Stimulated activated CD8-positive, alpha-beta memory T cell treated with anti-CD3 and anti-CD28 coated beads, Interleukin-4, amount 100 ng/mL, for 24 hours (primary cell): ENCODE measurements around the gene RPS19.

Source experiments
- DNase-seq: peaks from one replicate; pipeline ENCODE4 v3.0.0-alpha.2; 2020; ENCODE audit warnings: low read depth

The RPS19 gene

DNA sequence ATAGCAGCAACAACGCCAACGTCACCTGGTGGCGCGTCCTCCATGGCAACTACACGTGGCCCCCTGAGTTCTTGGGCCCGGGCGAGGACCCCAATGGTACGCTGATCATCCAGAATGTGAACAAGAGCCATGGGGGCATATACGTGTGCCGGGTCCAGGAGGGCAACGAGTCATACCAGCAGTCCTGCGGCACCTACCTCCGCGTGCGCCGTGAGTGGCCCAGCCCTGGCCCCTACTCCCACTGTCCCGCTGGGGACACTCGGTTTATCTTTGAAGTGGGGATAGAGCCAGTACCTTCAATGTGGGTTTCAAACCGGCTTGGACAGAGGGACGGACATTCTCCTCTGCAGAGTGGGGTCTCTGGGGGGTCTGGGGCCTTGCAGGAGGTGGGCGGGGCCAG lies 19.0 kb downstream of the RPS19 start:
- no peak for DNase-seq

GRCh38 chr19:41879670-41880328 lies 19.7 kb downstream of the RPS19 start:
- DNase-seq: no peak

- no peak for DNase-seq
These were observed 20.3 kb downstream of the RPS19 start for GRCh38 chr19:41880329-41880708.

- DNase-seq: peak; percentile 53
These were observed 22.8 kb downstream of the RPS19 start, which contains the start of gene ARHGEF1 for GRCh38 chr19:41882568-41883462. Gene ARHGEF1 (plus strand): TSS chr19:41883184. CDS start chr19:41888083, 4,899 bp downstream.

DNA sequence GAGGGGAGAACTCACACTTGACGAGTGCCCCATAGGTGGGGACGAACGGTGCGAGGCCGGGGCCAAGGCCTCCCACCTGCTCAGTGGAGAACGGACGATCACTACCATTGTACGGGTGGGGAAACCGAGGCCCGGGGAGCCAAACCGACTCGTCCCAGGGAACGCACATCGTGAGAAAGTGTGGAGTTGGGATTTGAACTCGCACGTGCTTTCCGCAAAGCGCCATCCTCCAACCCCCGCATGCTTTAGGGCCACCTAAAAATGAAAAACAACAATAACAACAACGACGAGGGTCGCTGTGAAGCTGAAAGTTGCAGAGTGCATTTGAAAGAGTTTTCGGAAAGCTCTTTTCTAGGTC lies 23.4 kb downstream of the RPS19 start:
- DNase-seq: no peak

DNA sequence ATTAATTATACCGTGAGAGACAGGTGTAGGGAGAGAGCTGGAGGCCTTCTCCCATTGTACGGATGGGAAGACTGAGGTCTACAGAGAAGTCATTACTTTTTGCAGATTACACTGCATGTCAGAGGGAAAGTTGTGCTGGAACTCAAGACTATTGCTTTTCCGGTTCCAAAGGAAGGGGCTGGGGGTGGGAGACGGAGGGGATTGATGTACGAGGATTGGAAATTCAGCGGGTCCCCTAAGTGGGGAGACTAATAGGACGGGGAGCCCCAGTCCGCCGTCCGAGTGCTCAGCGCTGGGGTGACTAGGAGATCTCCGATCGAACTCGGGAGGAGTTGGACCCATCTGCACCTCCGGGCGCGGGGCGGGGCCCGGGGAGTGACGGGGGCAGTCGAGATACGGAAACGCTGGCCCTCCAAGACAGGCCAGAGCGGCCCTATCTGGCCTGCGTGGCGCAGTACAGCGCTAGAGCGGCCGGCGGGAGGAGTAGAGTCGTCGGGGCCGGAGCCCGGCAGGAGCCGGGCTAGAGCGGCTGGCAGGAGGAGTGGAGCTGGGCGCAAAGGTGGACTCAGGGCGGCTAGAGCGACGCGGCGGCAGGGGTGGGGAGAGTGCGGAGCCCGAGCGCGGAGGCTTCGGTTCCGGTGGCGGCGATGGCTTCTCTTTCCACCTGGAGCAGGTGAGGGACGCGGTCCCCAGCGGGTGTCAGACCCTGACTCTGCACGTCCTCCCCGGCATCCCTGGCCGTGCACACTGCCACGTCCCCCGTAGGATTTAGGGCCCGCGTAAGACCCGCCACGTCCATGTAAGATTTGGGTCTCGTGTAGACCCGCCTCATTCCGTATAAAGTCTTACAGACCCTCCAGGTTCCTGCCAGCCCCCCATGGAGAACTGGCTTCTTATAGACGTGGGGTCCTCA lies 24.0 kb downstream of the RPS19 start:
- DNase-seq: peak; percentile 85

DNA sequence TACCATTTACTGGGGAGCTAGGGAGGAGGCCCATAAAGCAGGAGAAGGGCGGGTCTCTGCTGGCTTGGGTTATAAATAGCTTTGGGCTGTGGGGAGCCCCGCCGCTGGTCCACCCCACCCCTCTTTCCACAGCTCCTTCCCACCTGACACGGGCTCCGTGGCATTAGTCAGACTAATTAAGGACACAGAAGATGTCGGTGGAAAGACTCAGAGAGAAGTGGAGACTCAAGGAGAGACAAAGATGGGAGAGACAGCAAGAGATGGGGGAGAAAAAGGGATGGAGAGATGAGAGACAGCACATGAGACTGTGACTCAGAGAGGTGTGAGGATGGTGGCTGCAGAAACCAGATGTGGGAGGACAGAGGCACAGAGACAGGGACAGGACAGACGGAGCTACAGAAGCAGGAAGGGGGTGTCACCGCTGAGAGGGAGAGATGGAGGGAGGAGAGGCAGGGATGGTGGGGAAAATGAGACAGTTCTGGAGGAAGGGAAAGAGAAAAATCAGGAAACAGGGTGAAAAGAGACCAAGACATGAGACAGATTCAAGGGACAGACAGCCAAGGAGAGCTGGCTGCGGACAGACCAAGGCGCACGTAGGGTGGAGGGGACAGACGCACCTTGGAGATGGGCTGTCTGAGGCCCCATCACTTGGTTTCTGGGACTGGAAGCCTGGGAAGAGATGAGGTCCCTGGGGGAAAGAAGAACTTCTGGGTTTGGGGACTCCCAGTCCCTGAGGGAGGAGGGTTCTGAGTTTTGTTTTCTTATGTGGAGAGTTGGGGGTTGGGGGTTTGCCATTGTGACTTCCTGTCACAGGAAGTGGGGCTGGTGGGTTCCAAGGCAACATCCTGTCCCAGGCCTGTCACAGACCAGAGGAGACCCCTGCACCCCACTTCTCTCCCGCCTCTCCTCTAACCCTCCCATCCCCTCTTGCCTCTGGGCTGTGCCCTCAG lies 27.0 kb downstream of the RPS19 start:
- DNase-seq: peak; percentile 51

GRCh38 chr19:41887711-41888382 lies 27.8 kb downstream of the RPS19 start:
- peak; percentile 81 for DNase-seq

DNA sequence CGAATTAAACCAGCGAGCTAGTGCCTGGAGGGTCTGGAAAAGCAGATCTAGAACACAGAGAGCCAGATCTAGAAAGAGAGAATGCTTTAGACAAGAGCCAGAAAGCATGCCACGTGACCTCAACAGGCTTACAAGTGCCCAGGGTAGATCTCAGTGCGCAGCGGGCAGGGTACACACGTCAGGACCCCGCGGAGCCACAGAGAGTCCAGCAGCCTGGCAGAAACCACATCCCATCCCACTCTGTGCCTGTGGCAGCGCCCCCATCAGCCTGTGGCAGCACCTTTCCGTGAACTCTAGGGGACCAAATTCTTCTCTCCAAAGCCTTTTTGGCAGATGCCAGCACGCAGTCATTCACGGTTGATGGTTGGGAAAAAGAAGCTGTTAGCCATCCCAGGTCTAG lies 28.9 kb downstream of the RPS19 start:
- DNase-seq: no peak

DNA sequence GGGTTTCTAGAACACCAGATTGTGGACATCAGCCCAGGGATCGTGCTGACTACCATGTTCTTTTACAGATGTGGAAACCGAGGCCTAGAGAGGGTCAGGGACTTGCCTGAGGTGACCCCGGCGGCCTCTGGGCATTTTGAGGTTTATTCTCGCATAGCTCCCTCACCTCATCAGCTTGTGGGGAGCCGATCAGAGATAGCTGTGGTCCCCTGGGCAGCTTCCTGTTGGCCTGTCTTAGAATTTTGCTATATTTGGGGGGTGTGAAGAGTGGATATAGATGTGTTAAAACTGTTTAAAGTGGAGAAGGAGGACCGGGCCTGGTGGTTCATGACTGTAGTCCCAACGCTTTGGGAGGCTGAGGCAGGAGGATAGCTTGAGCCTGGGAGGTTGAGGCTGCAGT lies 29.8 kb downstream of the RPS19 start:
- DNase-seq: no peak

GRCh38 chr19:41890936-41891335 lies 30.9 kb downstream of the RPS19 start:
- DNase-seq: no peak

DNA sequence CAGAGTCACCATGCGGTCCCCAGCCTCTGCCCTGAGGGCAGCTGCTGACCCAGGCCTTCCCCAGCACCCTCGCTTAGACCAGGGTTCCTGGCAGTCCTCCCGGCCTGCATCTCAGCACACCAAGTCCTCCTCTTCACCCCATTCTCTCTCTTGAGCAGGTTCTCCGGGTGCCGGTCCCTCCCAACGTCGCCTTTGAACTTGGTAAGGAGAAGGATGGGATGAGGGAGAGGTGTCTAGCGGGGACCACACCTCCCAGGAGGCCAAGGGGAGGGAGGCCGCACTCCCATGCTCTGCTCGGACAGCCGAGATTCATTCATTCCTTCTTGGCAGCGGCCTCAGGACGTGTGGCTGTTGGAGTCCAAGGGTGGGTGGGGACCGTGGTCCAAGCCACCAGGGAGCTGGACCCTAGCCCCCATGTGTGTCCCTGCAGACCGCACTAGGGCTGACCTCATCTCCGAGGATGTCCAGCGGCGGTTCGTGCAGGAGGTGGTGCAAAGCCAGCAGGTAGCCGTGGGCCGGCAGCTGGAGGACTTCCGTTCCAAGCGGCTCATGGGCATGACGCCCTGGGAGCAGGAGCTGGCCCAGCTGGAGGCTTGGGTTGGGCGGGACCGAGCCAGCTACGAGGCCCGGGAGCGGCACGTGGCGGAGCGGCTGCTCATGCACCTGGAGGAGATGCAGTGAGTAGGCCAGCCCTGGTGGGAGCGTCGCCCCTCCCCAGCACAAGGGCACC lies 32.3 kb downstream of the RPS19 start:
- no peak for DNase-seq

- no peak for DNase-seq
These were observed 33.8 kb downstream of the RPS19 start for GRCh38 chr19:41893899-41894298.

DNA sequence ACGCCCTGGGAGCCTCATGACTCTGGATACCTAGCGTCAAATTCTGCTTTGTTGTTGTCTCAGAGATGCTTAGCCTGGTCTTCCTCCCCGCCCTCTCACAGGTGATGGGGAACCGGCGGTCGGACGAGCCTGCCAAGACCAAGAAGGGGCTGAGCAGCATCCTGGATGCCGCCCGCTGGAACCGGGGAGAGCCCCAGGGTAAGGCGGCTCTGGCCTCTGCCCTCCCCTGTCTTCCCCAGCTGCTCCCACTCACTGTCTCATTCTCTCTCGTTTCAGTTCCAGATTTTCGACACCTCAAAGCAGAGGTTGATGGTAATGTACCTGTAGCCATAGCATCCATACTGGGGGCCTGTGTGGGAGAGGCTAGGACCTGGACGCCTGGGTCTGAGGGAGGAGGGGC lies 34.3 kb downstream of the RPS19 start:
- no peak for DNase-seq

- DNase-seq: no peak
These were observed 35.9 kb downstream of the RPS19 start for GRCh38 chr19:41895745-41896580.

DNA sequence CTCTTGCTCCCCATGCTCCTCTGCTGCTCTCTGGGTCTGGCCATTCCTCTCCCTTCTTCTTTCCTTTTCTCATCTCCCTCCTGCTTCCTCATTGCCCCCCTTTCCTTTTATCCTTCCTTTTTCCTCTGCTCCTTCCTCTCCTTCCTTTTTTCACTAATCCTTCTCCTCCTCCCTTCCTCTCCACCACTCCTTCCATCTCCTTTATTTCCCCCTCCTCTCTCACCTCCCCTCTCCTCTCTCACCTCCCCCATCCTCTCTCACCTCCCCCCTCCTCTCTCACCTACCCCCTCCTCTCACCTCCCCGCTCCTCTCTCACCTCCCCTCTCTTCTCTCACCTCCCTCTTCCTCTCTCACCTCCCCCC lies 36.5 kb downstream of the RPS19 start:
- no peak for DNase-seq

- no peak for DNase-seq
These were observed 37.1 kb downstream of the RPS19 start for GRCh38 chr19:41897181-41897580.

DNA sequence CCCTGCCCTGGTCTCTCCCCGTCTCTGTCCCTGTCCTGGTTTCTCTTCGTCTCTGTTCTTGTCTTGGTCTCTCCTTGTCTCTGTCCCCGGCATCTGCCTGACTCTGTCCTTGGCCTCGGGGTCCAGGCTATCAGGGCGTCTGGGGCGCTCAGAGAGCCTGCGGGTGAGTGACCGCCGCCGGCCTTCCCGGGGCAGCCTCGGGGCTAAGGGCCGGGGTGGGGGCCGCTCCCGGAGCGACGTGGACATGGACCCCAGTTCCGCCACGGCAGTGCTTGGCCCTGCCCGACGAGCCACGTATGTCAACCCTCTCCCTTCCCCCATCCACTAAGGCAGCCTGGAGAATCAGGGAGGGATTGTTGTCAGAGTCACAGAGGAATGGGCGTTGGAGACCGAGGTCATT lies 37.8 kb downstream of the RPS19 start:
- no peak for DNase-seq

DNA sequence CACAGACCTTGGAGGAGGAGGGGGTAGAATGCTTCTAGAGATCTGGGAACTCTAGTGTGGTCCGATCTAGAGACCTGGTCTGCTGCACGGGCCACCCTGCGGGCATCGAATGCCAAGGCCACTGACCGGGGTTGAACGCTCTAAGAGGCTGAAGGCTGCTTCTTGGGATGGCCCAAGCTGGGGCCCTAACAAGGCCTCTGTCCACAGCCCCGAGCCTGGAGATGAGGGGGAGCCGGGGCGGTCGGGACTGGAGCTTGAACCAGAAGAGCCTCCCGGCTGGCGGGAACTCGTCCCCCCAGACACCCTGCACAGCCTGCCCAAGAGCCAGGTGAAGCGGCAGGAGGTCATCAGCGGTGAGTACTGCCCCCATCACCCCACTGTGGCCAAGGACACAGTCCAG lies 38.2 kb downstream of the RPS19 start:
- no peak for DNase-seq
